GM13977 (cell line): ENCODE measurements around the gene LMF1.
"Not testable (repeated sequence)": the region's sequence is repeated elsewhere in the genome, so short reads cannot be mapped to it uniquely, and the experiment has no call there.

Experiments used
- DNase-seq: peaks from one replicate; pipeline ENCODE4 v3.0.0; 2012; ENCODE audit warnings: low spot score
- in situ Hi-C: fragments of 300-500 bp; cut with MboI; formaldehyde crosslinking; loops from one replicate; pipeline ENCODE4 v1.12.0; 2022; ENCODE audit warnings: low sequenced_read_pairs, low pct_unique_long_range_greater_than_20kb, mixed read lengths, inconsistent platforms; ENCODE audit not compliant: unreplicated experiment
- TF ChIP-seq, protein P1 (sequence below): IDR thresholded peaks from 2 replicates; pipeline ENCODE4 v1.5.1; 2012; ENCODE audit warnings: mild to moderate bottlenecking, control low read depth; ENCODE audit not compliant: insufficient read depth; ENCODE audit errors: extremely low read depth, missing control alignments

Gene LMF1

DNA sequence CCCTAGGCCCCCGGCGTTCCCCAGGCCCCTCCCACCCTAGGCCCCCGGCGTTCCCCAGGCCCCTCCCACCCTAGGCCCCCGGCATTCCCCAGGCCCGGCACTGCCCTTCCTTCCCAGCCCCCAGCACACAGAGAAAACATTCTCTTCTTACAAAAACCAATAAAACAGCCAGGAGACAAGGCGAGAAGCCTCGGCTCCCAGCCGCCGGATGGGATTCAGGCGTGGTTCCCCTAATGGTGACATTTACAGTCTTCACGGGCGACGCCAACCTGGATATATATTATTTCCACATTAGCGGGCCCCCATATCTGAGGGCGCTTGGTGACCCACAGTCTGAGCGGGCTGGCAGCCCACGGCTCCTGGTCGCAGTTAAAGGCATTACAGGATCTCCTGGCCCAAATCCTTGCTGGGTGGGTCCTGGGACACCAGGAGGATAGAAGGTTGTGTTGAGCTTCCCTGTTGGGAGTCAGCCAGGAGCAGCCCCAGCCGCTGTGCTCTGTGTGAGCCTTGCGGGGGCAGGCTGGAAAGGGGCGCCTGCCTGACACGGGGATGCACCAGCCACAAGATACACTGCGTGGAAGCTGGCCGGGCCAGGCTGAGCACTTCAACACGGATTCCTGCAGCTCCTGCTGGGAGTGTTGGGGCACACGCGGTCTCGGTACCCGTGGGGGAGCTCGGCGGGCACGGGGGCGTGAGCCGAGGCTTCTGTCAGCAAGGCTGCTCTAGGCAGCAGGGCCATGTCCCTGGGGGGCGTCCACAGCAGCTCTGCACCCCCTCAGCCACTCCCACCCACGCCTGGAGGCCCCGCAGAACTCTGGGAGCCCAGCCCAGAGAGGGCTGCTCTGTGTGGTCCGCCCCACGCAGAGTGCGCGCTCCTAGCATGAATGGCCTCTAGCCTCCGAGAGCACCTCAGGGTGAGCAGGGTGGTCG is 83.7 kb downstream of the LMF1 start:
- in situ Hi-C loops: no loop called here
- TF ChIP-seq, protein P1, sequence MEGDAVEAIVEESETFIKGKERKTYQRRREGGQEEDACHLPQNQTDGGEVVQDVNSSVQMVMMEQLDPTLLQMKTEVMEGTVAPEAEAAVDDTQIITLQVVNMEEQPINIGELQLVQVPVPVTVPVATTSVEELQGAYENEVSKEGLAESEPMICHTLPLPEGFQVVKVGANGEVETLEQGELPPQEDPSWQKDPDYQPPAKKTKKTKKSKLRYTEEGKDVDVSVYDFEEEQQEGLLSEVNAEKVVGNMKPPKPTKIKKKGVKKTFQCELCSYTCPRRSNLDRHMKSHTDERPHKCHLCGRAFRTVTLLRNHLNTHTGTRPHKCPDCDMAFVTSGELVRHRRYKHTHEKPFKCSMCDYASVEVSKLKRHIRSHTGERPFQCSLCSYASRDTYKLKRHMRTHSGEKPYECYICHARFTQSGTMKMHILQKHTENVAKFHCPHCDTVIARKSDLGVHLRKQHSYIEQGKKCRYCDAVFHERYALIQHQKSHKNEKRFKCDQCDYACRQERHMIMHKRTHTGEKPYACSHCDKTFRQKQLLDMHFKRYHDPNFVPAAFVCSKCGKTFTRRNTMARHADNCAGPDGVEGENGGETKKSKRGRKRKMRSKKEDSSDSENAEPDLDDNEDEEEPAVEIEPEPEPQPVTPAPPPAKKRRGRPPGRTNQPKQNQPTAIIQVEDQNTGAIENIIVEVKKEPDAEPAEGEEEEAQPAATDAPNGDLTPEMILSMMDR: no peak
- DNase-seq: no peak

DNA sequence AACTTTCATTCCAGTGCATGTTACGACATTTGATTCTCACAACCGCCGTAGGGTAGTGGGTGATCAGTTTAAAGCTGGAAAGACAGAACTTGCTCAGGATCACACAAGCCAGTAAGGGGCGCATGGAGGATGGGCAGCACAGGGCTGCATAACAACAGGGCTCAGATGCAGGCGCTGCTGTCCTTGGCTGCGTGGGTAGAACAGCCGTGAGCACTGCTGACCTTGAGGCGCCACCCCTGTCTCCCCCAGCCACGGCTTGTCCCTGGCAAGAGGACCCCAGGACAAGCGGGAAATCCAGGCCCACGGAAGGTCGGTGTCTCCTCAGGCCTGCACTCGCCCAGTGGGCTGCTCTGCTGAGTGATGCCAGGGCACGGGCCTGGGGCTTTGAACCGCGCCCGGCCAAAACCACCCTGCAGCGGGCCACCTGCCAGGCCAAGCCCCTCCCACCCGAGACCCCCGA is 84.7 kb downstream of the LMF1 start:
- TF ChIP-seq, protein P1: no peak
- in situ Hi-C loops: no loop called here
- no peak for DNase-seq

DNA sequence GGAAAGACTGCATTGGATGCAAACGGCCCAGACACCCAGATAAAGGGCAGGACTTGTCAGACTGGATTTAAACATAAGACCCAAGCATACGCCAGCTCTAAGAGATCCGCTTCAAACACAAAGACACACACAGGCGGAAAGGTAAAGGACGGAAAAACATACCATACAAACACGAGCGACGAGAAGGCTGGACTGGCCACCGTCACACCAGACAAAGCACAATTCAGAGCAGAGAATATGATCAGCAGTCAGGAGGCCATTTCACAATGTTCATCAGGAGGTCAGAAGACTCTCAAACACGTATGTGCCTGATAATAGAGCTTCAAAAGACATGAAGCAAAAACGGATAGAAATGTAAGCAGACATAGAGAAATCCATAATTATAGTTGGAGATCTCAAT is 85.4 kb downstream of the LMF1 start:
- TF ChIP-seq, protein P1: no peak
- in situ Hi-C loops: no loop called here
- DNase-seq: no peak

DNA sequence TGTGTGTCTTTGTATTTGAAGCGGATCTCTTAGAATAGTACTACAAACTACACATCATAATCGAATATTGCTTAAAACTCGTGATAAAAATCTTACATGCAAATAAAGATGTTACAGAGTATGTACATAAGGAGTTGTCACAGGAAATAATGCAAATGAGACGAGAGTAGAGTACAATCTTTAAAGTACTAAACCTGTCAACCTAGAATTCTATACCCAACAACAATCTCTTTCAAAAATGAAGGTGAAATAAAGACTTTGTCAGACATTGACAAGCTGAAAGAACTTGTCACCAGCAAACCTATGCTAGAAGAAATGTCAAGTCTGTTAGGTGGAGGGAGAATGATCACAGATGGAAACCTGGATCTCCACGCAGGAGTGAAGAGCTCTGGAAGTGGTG is 86.6 kb downstream of the LMF1 start:
- in situ Hi-C loops: no loop called here
- DNase-seq: no peak
- TF ChIP-seq, protein P1: no peak

DNA sequence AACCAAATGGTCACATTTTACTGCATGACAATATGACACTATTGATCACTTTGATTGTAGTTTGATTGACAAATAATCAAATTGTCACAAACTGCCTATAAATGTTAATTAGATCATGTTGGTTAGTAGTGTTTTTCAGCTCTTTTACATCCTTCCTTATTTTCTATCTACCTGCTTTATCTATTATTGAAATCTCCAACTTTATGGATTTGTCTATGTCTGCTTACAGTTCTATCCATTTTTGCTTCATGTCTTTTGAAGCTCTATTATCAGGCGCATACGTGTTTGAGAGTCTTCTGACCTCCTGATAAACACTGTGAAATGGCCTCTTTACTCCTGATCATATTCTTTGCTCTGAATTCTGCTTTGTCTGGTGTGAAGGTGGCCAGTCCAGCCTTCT is 87.0 kb downstream of the LMF1 start:
- in situ Hi-C loops: no loop called here
- TF ChIP-seq, protein P1: no peak
- no peak for DNase-seq

DNA sequence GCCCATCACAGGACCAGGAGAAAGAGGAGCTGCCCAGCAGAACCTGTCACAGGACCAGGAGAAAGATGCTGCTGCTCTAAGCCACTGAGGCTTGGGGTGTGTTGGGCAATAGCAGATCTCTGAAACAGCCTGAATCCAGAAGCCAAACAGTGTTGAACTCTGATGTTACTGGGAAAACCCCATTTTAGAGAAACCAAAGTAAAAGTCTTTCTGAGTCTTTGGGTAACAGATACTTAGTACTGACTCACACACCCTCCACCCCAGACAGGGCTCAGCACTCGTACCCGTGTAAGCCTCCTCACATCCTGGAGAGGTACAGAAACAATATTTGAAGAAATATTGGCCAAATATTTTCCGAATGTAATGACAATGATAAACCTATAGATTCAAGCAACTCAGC is 87.4 kb downstream of the LMF1 start:
- in situ Hi-C loops: no loop called here
- DNase-seq: no peak
- TF ChIP-seq, protein P1: no peak

DNA sequence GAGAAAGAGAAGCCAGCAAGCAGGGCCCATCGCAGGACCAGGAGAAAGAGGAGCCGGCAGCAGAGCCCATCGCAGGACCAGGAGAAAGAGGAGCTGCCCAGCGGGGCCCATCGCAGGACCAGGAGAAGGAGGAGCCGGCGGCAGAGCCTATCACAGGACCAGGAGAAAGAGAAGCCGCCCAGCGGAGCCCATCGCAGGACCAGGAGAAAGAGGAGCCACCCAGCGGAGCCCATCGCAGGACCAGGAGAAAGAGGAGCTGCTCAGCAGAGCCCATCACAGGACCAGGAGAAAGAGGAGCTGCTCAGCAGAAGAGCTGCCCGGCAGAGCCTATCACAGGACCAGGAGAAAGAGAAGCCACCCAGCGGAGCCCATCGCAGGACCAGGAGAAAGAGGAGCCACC is 88.1 kb downstream of the LMF1 start:
- in situ Hi-C loops, DNase-seq: not testable (repeated sequence)
